Hepatocyte (in vitro differentiated cells): ENCODE data around the gene MICALL2. TPM values are rescaled to one million over a fixed set of nuclear protein-coding genes. Genes with fewer than 3 reads are reported as not detected.

Experiments used
- DNase-seq: peaks from one replicate; pipeline ENCODE4 v3.0.0-alpha.2; 2016; ENCODE audit warnings: low spot score
- H2AFZ ChIP-seq: fragments of 200-600 bp; sonication (generic); 2 replicates; pipeline ENCODE4 v1.6.0; 2016; ENCODE audit warnings: antibody characterized with exemption, mild to moderate bottlenecking
- H3K27ac ChIP-seq: fragments of 200-600 bp; sonication (generic); 2 replicates; pipeline ENCODE4 v1.5.1; 2016; ENCODE audit warnings: mild to moderate bottlenecking
- H3K27me3 ChIP-seq: fragments of 200-600 bp; sonication (generic); 2 replicates; pipeline ENCODE4 v1.6.1; 2016
- H3K36me3 ChIP-seq: fragments of 200-600 bp; sonication (generic); replicated peaks from 2 replicates; pipeline ENCODE4 v1.5.1; 2016; ENCODE audit warnings: low read depth; ENCODE audit not compliant: insufficient read depth
- H3K4me1 ChIP-seq: fragments of 200-600 bp; sonication (generic); 2 replicates; pipeline ENCODE4 v1.5.1; 2016; ENCODE audit warnings: mild to moderate bottlenecking, moderate library complexity; ENCODE audit not compliant: insufficient read depth
- H3K4me2 ChIP-seq: fragments of 200-600 bp; sonication (generic); 2 replicates; pipeline ENCODE4 v1.6.0; 2016
- H3K4me3 ChIP-seq: fragments of 200-600 bp; sonication (generic); 2 replicates; pipeline ENCODE4 v1.5.1; 2016; ENCODE audit warnings: mild to moderate bottlenecking
- H3K79me2 ChIP-seq: fragments of 200-600 bp; sonication (generic); 2 replicates; pipeline ENCODE4 v1.6.0; 2017; ENCODE audit warnings: mild to moderate bottlenecking
- H3K9me2 ChIP-seq: fragments of 200-600 bp; sonication (generic); replicated peaks from 2 replicates; pipeline ENCODE4 v1.6.0; 2017; ENCODE audit warnings: mild to moderate bottlenecking; ENCODE audit not compliant: insufficient read depth
- H3K9me3 ChIP-seq: fragments of 200-600 bp; sonication (generic); 2 replicates; pipeline ENCODE4 v1.5.1; 2016; ENCODE audit warnings: low read depth, mild to moderate bottlenecking
- H4K20me1 ChIP-seq: fragments of 200-600 bp; sonication (generic); 2 replicates; pipeline ENCODE4 v1.6.0; 2016; ENCODE audit warnings: mild to moderate bottlenecking; ENCODE audit not compliant: insufficient read depth, poor library complexity, severe bottlenecking
- EZH2 ChIP-seq: fragments of 200-600 bp; sonication (generic); IDR thresholded peaks from 2 replicates; pipeline ENCODE4 v1.6.1; 2016; ENCODE audit warnings: antibody characterized with exemption, mild to moderate bottlenecking, borderline replicate concordance
- EZH2phosphoT487 ChIP-seq: fragments of 200-600 bp; sonication (generic); IDR thresholded peaks from one replicate; pipeline ENCODE4 v1.6.1; 2018; ENCODE audit warnings: antibody characterized with exemption, mild to moderate bottlenecking, low read depth, moderate library complexity; ENCODE audit not compliant: unreplicated experiment, severe bottlenecking
- WGBS: methylation state at CpG from one replicate; pipeline ENCODE4 v1.1.6; 2016; ENCODE audit warnings: low lambda C conversion rate; ENCODE audit errors: missing lambda C conversion rate; 5-methylcytosine and 5-hydroxymethylcytosine counted together
- polyA plus RNA-seq: library from polyadenylated mRNA; unstranded; fragments of >200 nt; fragmentation: Nextera tagmentation; extraction: Ambion mirVana; gene quantifications from 2 replicates; pipeline ENCODE4 v1.2.1, GENCODE V29; 2016
- total RNA-seq: library from RNA; depleted of rRNA; stranded (reverse); fragments of >200 nt; gene quantifications from 2 replicates; pipeline ENCODE4 v1.2.3, GENCODE V29; 2014
- TF ChIP-seq, protein P1 (sequence below): fragments of 200-600 bp; sonication (generic); IDR thresholded peaks from 2 replicates; pipeline ENCODE4 v1.5.1; 2016; ENCODE audit warnings: antibody characterized with exemption, mild to moderate bottlenecking; ENCODE audit not compliant: poor library complexity

Gene MICALL2
- total and polyA plus RNA-seq, 2 experiments from 2014 or later = 16.4 to 28.2 TPM

DNA sequence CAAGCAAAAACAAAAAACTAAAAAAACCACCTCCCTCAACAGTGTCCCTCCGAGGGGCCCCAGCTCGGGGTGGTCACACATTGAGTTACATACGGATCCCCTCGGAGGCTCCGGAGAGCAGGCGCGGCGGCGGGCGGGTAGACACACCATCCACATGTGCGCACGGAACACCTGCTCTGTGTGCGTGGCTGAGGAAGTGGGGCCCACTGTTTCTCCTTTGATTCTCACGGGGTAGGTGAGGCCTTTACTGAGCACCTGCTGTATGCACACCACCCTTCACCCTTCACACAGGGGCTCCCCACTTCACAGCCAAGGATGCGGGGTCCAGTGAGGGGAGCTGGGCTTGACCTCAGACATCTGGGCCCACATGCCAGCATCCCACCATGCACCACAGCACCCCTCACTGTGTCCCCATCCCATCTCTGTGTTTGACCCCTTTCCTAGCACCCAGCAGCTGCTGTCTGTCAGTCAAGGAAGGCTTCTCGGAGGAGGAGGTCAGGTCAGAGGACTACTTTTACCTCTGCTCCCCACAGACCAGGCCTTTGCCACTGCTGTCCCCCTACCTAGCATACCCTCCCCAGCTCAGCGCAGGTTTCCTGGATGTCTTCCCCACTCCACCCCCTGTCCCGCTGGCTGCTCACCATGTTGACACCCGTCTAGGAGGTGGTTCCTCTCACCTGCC lies 71.1 kb downstream of the MICALL2 start:
- H3K4me2 ChIP-seq = no peak overlapping the region
- DNase-seq = no peak
- H3K9me2 ChIP-seq = no peaks in the 10 kb centered on the region
- H3K9me3 ChIP-seq = no peaks in the 10 kb centered on the region
- no peak overlapping the region for H2AFZ ChIP-seq
- TF ChIP-seq EZH2phosphoT487 = no peak
- TF ChIP-seq, protein P1, sequence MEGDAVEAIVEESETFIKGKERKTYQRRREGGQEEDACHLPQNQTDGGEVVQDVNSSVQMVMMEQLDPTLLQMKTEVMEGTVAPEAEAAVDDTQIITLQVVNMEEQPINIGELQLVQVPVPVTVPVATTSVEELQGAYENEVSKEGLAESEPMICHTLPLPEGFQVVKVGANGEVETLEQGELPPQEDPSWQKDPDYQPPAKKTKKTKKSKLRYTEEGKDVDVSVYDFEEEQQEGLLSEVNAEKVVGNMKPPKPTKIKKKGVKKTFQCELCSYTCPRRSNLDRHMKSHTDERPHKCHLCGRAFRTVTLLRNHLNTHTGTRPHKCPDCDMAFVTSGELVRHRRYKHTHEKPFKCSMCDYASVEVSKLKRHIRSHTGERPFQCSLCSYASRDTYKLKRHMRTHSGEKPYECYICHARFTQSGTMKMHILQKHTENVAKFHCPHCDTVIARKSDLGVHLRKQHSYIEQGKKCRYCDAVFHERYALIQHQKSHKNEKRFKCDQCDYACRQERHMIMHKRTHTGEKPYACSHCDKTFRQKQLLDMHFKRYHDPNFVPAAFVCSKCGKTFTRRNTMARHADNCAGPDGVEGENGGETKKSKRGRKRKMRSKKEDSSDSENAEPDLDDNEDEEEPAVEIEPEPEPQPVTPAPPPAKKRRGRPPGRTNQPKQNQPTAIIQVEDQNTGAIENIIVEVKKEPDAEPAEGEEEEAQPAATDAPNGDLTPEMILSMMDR = no peak
- TF ChIP-seq EZH2 = no peak
- peaks cover 11% of the 10 kb centered on the region for H3K27me3 ChIP-seq
- no peaks in the 10 kb centered on the region for H3K36me3 ChIP-seq
- no peaks in the 10 kb centered on the region for H3K4me1 ChIP-seq
- H3K79me2 ChIP-seq = no peaks in the 10 kb centered on the region
- WGBS = 91% methylated on average over 19 of the region's 19 CpGs
- H3K4me3 ChIP-seq = no peak overlapping the region
- H4K20me1 ChIP-seq = no peaks in the 10 kb centered on the region
- H3K27ac ChIP-seq = no peak overlapping the region

DNA sequence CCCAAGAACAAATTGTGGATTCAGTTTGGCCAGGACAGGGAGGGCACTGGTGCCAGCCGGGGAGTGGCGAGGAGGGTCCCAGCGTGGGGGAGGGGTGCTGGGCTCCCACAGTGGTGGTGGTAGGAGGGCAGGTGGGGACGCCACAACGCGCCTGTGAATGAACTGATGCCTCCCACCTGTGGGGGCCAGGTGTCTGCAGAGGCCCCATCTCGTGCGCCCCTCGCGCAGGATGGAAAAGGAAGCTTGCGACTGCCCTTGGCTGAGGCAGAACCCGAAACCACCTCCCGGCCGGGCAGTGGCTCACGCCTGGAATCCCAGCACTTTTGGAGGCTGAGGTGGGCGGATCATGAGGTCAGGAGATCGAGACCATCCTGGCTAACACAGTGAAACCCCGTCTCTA lies 72.0 kb downstream of the MICALL2 start:
- DNase-seq = no peak
- Histone ChIP-seq H3K4me2 (no peak overlapping the region), H3K36me3 (no peaks in the 10 kb centered on the region), H3K9me2 (no peaks in the 10 kb centered on the region), H2AFZ (no peak overlapping the region), H3K27ac (no peak overlapping the region), H3K4me1 (no peaks in the 10 kb centered on the region), H3K4me3 (no peak overlapping the region), H3K9me3 (no peaks in the 10 kb centered on the region), H3K79me2 (no peaks in the 10 kb centered on the region), H4K20me1 (no peaks in the 10 kb centered on the region), H3K27me3 (peaks cover 11% of the 10 kb centered on the region)
- WGBS = 92% methylated on average over 17 of the region's 18 CpGs
- TF ChIP-seq, protein P1 = no peak
- no peak for TF ChIP-seq EZH2phosphoT487
- no peak for TF ChIP-seq EZH2

DNA sequence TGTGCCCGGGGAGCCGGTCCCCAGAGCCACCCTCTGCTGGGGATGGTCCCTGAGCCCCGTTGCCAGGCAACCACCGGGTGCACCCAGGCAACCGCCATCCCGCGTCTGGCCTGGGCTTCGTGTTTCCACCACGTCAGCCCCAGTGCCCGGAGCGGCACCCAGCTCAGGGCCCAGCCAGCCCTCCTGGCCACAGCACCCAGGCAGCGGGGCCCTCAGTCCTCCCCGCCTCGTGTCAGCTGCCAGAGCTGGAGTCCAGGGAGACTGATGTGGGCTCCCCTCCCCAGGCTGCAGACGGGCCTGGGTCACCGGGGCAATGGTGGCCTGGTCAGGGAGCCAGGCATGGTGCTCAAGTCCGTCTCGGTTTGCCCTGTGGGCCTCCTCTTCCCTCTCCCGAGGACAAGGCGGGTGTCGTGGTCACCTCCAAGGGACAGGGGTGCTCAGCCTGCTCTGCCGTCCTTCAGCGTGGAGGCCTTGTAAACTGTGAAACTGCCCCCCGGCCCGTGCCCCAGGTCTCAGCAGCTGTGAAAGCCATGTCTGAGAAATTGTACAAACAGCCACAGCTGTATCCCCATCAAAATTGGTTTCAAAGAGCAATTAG lies 72.5 kb downstream of the MICALL2 start:
- 72% methylated on average over 23 of the region's 25 CpGs for WGBS
- Histone ChIP-seq H4K20me1 (no peaks in the 10 kb centered on the region), H3K36me3 (no peaks in the 10 kb centered on the region), H3K9me2 (no peaks in the 10 kb centered on the region), H3K4me3 (no peak overlapping the region), H3K27me3 (peaks cover 11% of the 10 kb centered on the region), H3K4me2 (no peak overlapping the region), H3K27ac (no peak overlapping the region), H3K9me3 (no peaks in the 10 kb centered on the region), H2AFZ (no peak overlapping the region), H3K79me2 (no peaks in the 10 kb centered on the region), H3K4me1 (no peaks in the 10 kb centered on the region)
- DNase-seq = no peak
- no peak for TF ChIP-seq EZH2phosphoT487
- TF ChIP-seq EZH2 = no peak
- TF ChIP-seq, protein P1 = no peak
